Suprapubic skin (tissue), 4 donors: ENCODE measurements around the gene NDUFS8.

Source experiments
- EP300 ChIP-seq: sonication (generic); formaldehyde crosslinking; IDR thresholded peaks from one replicate; pipeline ENCODE4 v1.6.1; 2017; ENCODE audit warnings: antibody characterized with exemption
- POLR2A ChIP-seq, 2 donors: fragments of 450-650 bp; IDR thresholded peaks; one replicate each; pipeline ENCODE4 v1.6.1; 2017; ENCODE audit warnings: antibody characterized with exemption in 2 of 2, mild to moderate bottlenecking in 2 of 2, moderate library complexity in 2 of 2
- POLR2AphosphoS5 ChIP-seq, 3 donors: sonication (generic); formaldehyde crosslinking; IDR thresholded peaks; one replicate each; pipeline ENCODE4 v1.6.1; 2017; ENCODE audit warnings: antibody characterized with exemption in 3 of 3
- TF ChIP-seq, protein P1 (sequence below), 2 donors: fragments of 200-600 bp in 1 of 2; fragments of 450-650 bp in 1 of 2; sonication (generic) in 1 of 2; IDR thresholded peaks; one replicate each; pipeline ENCODE4 v1.5.1; 2016 to 2019; ENCODE audit warnings: antibody characterized with exemption in 2 of 2, mild to moderate bottlenecking in 1 of 2, moderate library complexity in 1 of 2

GRCh38 chr11:68067991-68068390 is 37.5 kb downstream of the NDUFS8 start:
- TF ChIP-seq, protein P1, sequence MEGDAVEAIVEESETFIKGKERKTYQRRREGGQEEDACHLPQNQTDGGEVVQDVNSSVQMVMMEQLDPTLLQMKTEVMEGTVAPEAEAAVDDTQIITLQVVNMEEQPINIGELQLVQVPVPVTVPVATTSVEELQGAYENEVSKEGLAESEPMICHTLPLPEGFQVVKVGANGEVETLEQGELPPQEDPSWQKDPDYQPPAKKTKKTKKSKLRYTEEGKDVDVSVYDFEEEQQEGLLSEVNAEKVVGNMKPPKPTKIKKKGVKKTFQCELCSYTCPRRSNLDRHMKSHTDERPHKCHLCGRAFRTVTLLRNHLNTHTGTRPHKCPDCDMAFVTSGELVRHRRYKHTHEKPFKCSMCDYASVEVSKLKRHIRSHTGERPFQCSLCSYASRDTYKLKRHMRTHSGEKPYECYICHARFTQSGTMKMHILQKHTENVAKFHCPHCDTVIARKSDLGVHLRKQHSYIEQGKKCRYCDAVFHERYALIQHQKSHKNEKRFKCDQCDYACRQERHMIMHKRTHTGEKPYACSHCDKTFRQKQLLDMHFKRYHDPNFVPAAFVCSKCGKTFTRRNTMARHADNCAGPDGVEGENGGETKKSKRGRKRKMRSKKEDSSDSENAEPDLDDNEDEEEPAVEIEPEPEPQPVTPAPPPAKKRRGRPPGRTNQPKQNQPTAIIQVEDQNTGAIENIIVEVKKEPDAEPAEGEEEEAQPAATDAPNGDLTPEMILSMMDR (IDR thresholded peaks at IDR 0.05), result no peak
- no peak for TF ChIP-seq POLR2AphosphoS5 (IDR thresholded peaks at IDR 0.05)
- no peak for TF ChIP-seq POLR2A (IDR thresholded peaks at IDR 0.05)
- TF ChIP-seq EP300, result no peak
